BLaER1 treated with 17β-estradiol and CSF1 and Interleukin-3, amounts not matched to agents 10 nM and 100 nM (cell line): ENCODE data around the gene CEP162.
"Not testable (repeated sequence)": the region's sequence is repeated elsewhere in the genome, so short reads cannot be mapped to it uniquely, and the experiment has no call there.

ENCODE experiments used
- H3K27ac ChIP-seq, 11 experiments: shearing (Covaris generic); formaldehyde crosslinking; 2 replicates each; pipeline ENCODE4 v1.8.1; 2022
- H3K27me3 ChIP-seq, 11 experiments: shearing (Covaris generic); formaldehyde crosslinking; 2 replicates each; pipeline ENCODE4 v1.8.1; 2022
- H3K36me3 ChIP-seq, 11 experiments: shearing (Covaris generic); formaldehyde crosslinking; 2 replicates each; pipeline ENCODE4 v1.8.1; 2022
- H3K4me1 ChIP-seq, 10 experiments: shearing (Covaris generic); formaldehyde crosslinking; 2 replicates each; pipeline ENCODE4 v1.8.1; 2022
- H3K4me2 ChIP-seq, 11 experiments: shearing (Covaris generic); formaldehyde crosslinking; 2 replicates each; pipeline ENCODE4 v1.8.1; 2022
- H3K4me3 ChIP-seq, 10 experiments: shearing (Covaris generic); formaldehyde crosslinking; 2 replicates each; pipeline ENCODE4 v1.8.1; 2022
- H3K9ac ChIP-seq, 11 experiments: shearing (Covaris generic); formaldehyde crosslinking; 2 replicates each; pipeline ENCODE4 v1.8.1; 2022
- H3K9me3 ChIP-seq, 11 experiments: shearing (Covaris generic); formaldehyde crosslinking; replicated peaks in 1 of 11; 2 replicates each; pipeline ENCODE4 v1.8.1; 2022
- H4K20me1 ChIP-seq, 11 experiments: shearing (Covaris generic); formaldehyde crosslinking; 2 replicates each; pipeline ENCODE4 v1.8.1; 2022
- Cebpa-rat ChIP-seq, 11 experiments: shearing (Covaris generic); IDR thresholded peaks; 2 replicates each; pipeline ENCODE4 v1.8.1; 2022

The CEP162 gene

DNA sequence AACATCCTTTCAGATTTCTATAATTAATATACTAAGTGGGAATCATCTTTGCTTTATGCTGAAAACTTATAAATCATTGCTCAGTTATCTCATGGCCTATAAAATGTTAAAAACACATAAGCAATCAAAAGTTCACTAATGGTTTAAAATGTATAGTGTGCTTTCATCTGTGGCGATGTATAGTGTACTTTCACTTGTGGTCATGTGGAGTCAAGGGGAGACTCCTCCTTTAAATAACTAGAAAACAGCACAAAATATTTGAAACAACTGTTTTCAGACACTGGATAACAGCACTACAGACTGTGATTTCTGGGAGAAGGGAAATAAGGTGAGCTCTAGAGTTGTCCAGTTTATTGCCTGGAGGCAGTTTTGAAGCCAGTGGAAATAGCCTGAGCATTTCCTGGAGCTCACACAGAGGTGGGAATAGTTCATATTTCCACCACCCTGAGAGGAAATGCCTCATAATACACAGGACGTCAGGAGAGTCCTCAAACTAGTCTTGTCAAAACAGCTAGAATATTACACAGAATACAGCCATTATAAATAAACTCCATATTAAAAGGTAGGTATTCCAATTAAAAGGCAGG is 89.4 kb downstream of the CEP162 start:
- H3K4me3 ChIP-seq: no peak overlapping the region
- H3K27me3 ChIP-seq: no peaks in the 10 kb centered on the region
- H3K4me1 ChIP-seq: no peaks in the 10 kb centered on the region
- peaks cover 0 to 25% (median 9%) of the 10 kb centered on the region in 11 experiments; a peak in 10 of 22 replicates for H3K36me3 ChIP-seq
- no peak for TF ChIP-seq Cebpa-rat (IDR thresholded peaks at IDR 0.05)
- H3K9ac ChIP-seq: no peak overlapping the region
- H3K9me3 ChIP-seq: peaks cover 0 to 14% (median 11%) of the 10 kb centered on the region in 11 experiments; a peak in 13 of 22 replicates
- no peak overlapping the region for H3K4me2 ChIP-seq
- H4K20me1 ChIP-seq: no peaks in the 10 kb centered on the region
- H3K27ac ChIP-seq: no peak overlapping the region

DNA sequence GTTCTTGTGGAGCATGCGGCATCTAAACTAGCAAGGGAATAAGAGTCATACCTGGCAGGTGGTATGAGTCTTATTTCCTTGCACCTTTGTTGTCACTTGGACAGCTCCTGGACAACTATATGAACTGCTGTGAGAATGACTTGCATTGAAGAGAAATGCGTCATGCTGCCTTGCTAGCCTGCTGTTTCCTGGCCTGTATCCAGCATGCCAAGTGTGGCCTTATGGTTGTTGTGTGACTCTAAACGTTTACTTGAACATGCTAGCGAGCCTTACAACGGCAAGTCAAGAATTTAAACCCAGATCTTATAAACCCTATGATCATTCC is 90.4 kb downstream of the CEP162 start:
- TF ChIP-seq Cebpa-rat (IDR thresholded peaks at IDR 0.05): no peak
- Histone ChIP-seq H3K27me3 (no peaks in the 10 kb centered on the region), H3K9ac (no peak overlapping the region), H3K4me1 (no peaks in the 10 kb centered on the region), H3K4me3 (no peak overlapping the region), H3K9me3 (peaks cover 0 to 14% (median 11%) of the 10 kb centered on the region in 11 experiments; a peak in 13 of 22 replicates), H3K27ac (no peak overlapping the region), H3K36me3 (peaks cover 0 to 25% (median 9%) of the 10 kb centered on the region in 11 experiments; a peak in 10 of 22 replicates), H4K20me1 (no peaks in the 10 kb centered on the region), H3K4me2 (no peak overlapping the region)

GRCh38 chr6:84136364-84137050 is 90.9 kb downstream of the CEP162 start:
- Histone ChIP-seq H3K27ac (no peak overlapping the region), H3K4me3 (no peak overlapping the region), H3K9ac (no peak overlapping the region), H3K9me3 (peaks cover 0 to 14% (median 11%) of the 10 kb centered on the region in 11 experiments; a peak in 13 of 22 replicates), H3K4me1 (no peaks in the 10 kb centered on the region), H3K4me2 (no peak overlapping the region), H3K36me3 (peaks cover 0 to 25% (median 9%) of the 10 kb centered on the region in 11 experiments; a peak in 10 of 22 replicates), H3K27me3 (no peaks in the 10 kb centered on the region), H4K20me1 (no peaks in the 10 kb centered on the region)
- TF ChIP-seq Cebpa-rat (IDR thresholded peaks at IDR 0.05): no peak

DNA sequence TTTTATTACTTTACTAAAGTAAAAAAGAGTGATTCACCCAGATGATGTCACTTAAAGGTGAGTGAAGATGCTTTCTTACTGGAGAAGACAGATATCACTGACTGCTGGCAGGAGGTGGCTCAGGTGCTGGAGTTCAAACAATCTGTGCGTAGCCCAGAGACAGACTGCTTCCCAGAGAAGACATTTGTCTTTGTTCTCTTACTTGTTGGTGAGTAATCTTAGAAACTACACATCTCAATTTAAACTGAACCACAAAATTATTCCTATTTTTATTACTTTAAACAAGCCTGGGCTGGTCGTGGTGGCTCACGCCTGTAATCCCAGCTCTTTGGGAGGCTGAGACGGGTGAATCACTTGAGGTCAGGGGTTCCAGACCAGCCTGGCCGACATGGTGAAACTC is 92.2 kb downstream of the CEP162 start:
- Histone ChIP-seq H3K9me3 (peaks cover 0 to 14% (median 11%) of the 10 kb centered on the region in 11 experiments; a peak in 13 of 22 replicates), H3K4me2 (no peak overlapping the region), H3K36me3 (peaks cover 0 to 20% (median 9%) of the 10 kb centered on the region in 11 experiments; a peak in 10 of 22 replicates), H3K9ac (no peak overlapping the region), H3K27me3 (no peaks in the 10 kb centered on the region), H3K27ac (no peak overlapping the region), H4K20me1 (no peaks in the 10 kb centered on the region), H3K4me1 (no peaks in the 10 kb centered on the region), H3K4me3 (no peak overlapping the region)
- TF ChIP-seq Cebpa-rat (IDR thresholded peaks at IDR 0.05): no peak

GRCh38 chr6:84133385-84133784 is 94.1 kb downstream of the CEP162 start:
- H3K4me3 ChIP-seq, H3K9ac ChIP-seq, H3K4me1 ChIP-seq, H3K27ac ChIP-seq, H3K27me3 ChIP-seq, H4K20me1 ChIP-seq, H3K4me2 ChIP-seq: not testable (repeated sequence)
- H3K36me3 ChIP-seq: peaks cover 0 to 15% (median 8%) of the 10 kb centered on the region in 11 experiments; a peak in 10 of 22 replicates
- peaks cover 0 to 14% (median 11%) of the 10 kb centered on the region in 11 experiments; a peak in 13 of 22 replicates for H3K9me3 ChIP-seq

- not testable (repeated sequence) for H3K4me1 ChIP-seq, H3K4me3 ChIP-seq, H3K9ac ChIP-seq, H3K27ac ChIP-seq, H3K4me2 ChIP-seq, H4K20me1 ChIP-seq, H3K27me3 ChIP-seq
- Histone ChIP-seq H3K9me3 (peaks cover 0 to 14% (median 11%) of the 10 kb centered on the region in 11 experiments; a peak in 13 of 22 replicates), H3K36me3 (peaks cover 0 to 25% (median 9%) of the 10 kb centered on the region in 11 experiments; a peak in 10 of 22 replicates)
Measured at GRCh38 chr6:84129588-84129987, 97.9 kb downstream of the CEP162 start.

- Histone ChIP-seq H3K4me3 (no peak overlapping the region), H3K27me3 (no peaks in the 10 kb centered on the region), H3K9me3 (no peaks in the 10 kb centered on the region), H3K4me2 (no peak overlapping the region), H3K27ac (no peak overlapping the region), H4K20me1 (no peaks in the 10 kb centered on the region), H3K4me1 (no peaks in the 10 kb centered on the region), H3K36me3 (peaks cover 0 to 19% (median 0%) of the 10 kb centered on the region in 11 experiments; a peak in 6 of 22 replicates), H3K9ac (no peak overlapping the region)
- TF ChIP-seq Cebpa-rat (IDR thresholded peaks at IDR 0.05): no peak
Measured at GRCh38 chr6:84123186-84123585, 104.3 kb downstream of the CEP162 start.

GRCh38 chr6:84119277-84119676 is 108.2 kb downstream of the CEP162 start:
- TF ChIP-seq Cebpa-rat (IDR thresholded peaks at IDR 0.05): no peak
- no peaks in the 10 kb centered on the region for H3K27me3 ChIP-seq

GRCh38 chr6:84118191-84118590 is 109.3 kb downstream of the CEP162 start:
- H3K4me1 ChIP-seq: no peaks in the 10 kb centered on the region
- H3K9me3 ChIP-seq: no peaks in the 10 kb centered on the region
- TF ChIP-seq Cebpa-rat (IDR thresholded peaks at IDR 0.05): no peak
- H4K20me1 ChIP-seq: no peaks in the 10 kb centered on the region
- no peak overlapping the region for H3K4me3 ChIP-seq
- H3K4me2 ChIP-seq: no peak overlapping the region
- H3K27me3 ChIP-seq: no peaks in the 10 kb centered on the region
- no peaks in the 10 kb centered on the region for H3K36me3 ChIP-seq
- no peak overlapping the region for H3K9ac ChIP-seq
- H3K27ac ChIP-seq: no peak overlapping the region

More at GRCh38 chr6:84119277-84119676, 108.2 kb downstream of the CEP162 start:
- H3K27ac ChIP-seq: no peak overlapping the region
- H3K4me2 ChIP-seq: no peak overlapping the region
- H3K4me1 ChIP-seq: no peaks in the 10 kb centered on the region
- H3K9ac ChIP-seq: no peak overlapping the region
- H3K9me3 ChIP-seq: no peaks in the 10 kb centered on the region
- H3K36me3 ChIP-seq: peaks cover 0 to 4% (median 0%) of the 10 kb centered on the region in 11 experiments; a peak in 3 of 22 replicates
- no peak overlapping the region for H3K4me3 ChIP-seq
- no peaks in the 10 kb centered on the region for H4K20me1 ChIP-seq

DNA sequence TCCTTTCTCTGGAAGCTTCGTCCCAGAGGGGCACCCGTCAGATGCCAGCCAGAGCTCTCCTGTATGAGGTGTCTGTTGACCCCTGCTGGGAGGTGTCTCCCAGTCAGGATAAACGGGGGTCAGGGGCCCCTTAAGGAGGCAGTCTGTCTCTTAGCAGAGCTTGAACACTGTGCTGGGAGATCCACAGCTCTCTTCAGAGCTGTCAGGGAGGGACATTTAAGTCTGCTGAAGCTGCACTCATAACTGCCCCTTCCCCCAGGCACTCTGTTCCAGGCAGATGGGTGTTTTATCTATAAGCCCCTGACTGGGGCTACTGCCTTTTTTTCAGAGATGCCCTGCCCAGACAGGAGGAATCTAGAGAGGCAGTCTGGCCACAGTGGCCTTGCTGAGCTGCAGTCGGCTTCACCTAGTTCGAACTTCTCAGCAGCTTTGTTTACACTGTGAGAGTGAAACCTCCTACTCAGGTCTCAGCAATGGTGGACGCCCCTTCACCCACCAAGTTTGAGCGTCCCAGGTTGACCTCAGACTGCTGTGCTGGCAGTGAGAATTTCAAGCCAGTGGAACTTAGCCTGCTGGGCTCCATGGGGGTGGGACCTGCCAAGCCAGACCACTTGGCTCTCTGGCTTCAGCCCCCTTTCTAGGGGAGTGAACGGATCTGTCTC is 112.4 kb downstream of the CEP162 start:
- H3K4me2 ChIP-seq, H3K9me3 ChIP-seq, H3K27ac ChIP-seq, H4K20me1 ChIP-seq, H3K36me3 ChIP-seq, H3K4me3 ChIP-seq, H3K9ac ChIP-seq, H3K4me1 ChIP-seq, H3K27me3 ChIP-seq: not testable (repeated sequence)

GRCh38 chr6:84111351-84111750 is 116.1 kb downstream of the CEP162 start:
- H3K4me3 ChIP-seq, H3K9me3 ChIP-seq, H3K4me1 ChIP-seq, H3K9ac ChIP-seq, H3K27ac ChIP-seq, H4K20me1 ChIP-seq, H3K27me3 ChIP-seq, H3K36me3 ChIP-seq, H3K4me2 ChIP-seq: not testable (repeated sequence)
